Esophagus muscularis mucosa (tissue), 4 donors: ENCODE data around the gene RERE. TPM values are rescaled to one million over a fixed set of nuclear protein-coding genes. Genes with fewer than 3 reads are reported as not detected.

ENCODE experiments used
- DNase-seq: peaks from one replicate; pipeline ENCODE4 v3.0.0-alpha.2; 2017; ENCODE audit errors: extremely low spot score
- H3K27ac ChIP-seq, 4 donors: fragments of 200-600 bp; sonication (generic); replicated peaks in 1 of 4; 1 replicate in 3 of 4; 2 replicates in 1 of 4; pipeline ENCODE4 v1.5.1; 2016 to 2019; ENCODE audit warnings: mild to moderate bottlenecking in 1 of 4
- H3K27me3 ChIP-seq, 4 donors: fragments of 200-600 bp; sonication (generic); one replicate each; pipeline versions ENCODE4 v1.5.1 to v1.6.0; 2016 to 2019
- H3K36me3 ChIP-seq, 4 donors: fragments of 200-600 bp; sonication (generic); one replicate each; pipeline ENCODE4 v1.5.1; 2016 to 2019
- H3K4me1 ChIP-seq, 4 donors: fragments of 200-600 bp; sonication (generic); one replicate each; pipeline ENCODE4 v1.5.1; 2016 to 2019
- H3K4me3 ChIP-seq, 4 donors: fragments of 200-600 bp; sonication (generic); 1 replicate in 2 of 4; 2 replicates in 2 of 4; pipeline ENCODE4 v1.5.1; 2016 to 2019; ENCODE audit warnings: mild to moderate bottlenecking in 4 of 4, moderate library complexity in 1 of 4
- H3K9me3 ChIP-seq, 4 donors: fragments of 200-600 bp; sonication (generic); 1 replicate in 3 of 4; 2 replicates in 1 of 4; pipeline ENCODE4 v1.5.1; 2016 to 2019
- EP300 ChIP-seq: sonication (generic); formaldehyde crosslinking; IDR thresholded peaks from one replicate; pipeline ENCODE4 v1.6.1; 2017; ENCODE audit warnings: antibody characterized with exemption
- POLR2A ChIP-seq: fragments of 450-650 bp; IDR thresholded peaks from one replicate; pipeline ENCODE4 v1.6.1; 2017; ENCODE audit warnings: antibody characterized with exemption, moderate library complexity, mild to moderate bottlenecking, low read depth
- POLR2AphosphoS5 ChIP-seq, 2 donors: sonication (generic); formaldehyde crosslinking; IDR thresholded peaks; one replicate each; pipeline ENCODE4 v1.6.1; 2017; ENCODE audit warnings: antibody characterized with exemption in 2 of 2
- WGBS: methylation state at CpG from one replicate; pipeline ENCODE4 v1.1.5; 2018; 5-methylcytosine and 5-hydroxymethylcytosine counted together
- intact Hi-C: fragments of 100-400 bp; cut with DNase I; formaldehyde crosslinking; loops from one replicate; pipeline ENCODE4 v1.15.1; 2023
- total RNA-seq, 4 donors: library from RNA; depleted of rRNA; stranded (reverse); fragments of >200 nt; gene quantifications; one replicate each; pipeline versions ENCODE4 v1.1.0 to v1.2.1, GENCODE V29; 2016
- TF ChIP-seq, protein P1 (sequence below), 3 experiments: fragments of 200-600 bp in 2 of 3; fragments of 450-650 bp in 1 of 3; sonication (generic) in 2 of 3; IDR thresholded peaks; one replicate each; pipeline ENCODE4 v1.5.1; 2017 to 2019; ENCODE audit warnings: antibody characterized with exemption in 3 of 3, mild to moderate bottlenecking in 2 of 3, moderate library complexity in 1 of 3

Gene RERE
- total RNA-seq, 4 donors from 2014 or later, result 133 to 212 (median 168) TPM

DNA sequence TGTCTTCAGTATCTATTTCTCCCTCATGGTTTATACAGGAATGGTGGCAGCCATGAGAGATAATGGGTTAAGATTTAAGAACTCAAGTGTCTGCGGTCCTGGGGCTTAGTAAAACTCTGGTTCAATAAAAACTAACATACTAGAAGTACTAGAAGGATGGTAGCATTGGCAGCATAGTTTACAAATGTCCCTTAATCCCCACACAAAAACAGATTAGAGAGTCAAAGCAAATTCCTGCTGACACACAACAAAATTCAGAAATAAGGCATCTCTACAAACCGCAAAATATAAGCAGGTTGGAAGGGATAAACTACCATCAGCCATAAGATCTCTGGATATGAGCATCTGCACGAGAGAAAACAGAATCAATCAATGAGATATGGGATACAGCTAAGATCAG is 234.4 kb downstream of the RERE start:
- 89% methylated on average over 3 of the region's 3 CpGs for WGBS
- no peaks in the 10 kb centered on the region for H3K36me3 ChIP-seq
- TF ChIP-seq EP300 (no peak), POLR2AphosphoS5 (IDR thresholded peaks at IDR 0.05) (no peak), POLR2A (no peak)
- TF ChIP-seq, protein P1, sequence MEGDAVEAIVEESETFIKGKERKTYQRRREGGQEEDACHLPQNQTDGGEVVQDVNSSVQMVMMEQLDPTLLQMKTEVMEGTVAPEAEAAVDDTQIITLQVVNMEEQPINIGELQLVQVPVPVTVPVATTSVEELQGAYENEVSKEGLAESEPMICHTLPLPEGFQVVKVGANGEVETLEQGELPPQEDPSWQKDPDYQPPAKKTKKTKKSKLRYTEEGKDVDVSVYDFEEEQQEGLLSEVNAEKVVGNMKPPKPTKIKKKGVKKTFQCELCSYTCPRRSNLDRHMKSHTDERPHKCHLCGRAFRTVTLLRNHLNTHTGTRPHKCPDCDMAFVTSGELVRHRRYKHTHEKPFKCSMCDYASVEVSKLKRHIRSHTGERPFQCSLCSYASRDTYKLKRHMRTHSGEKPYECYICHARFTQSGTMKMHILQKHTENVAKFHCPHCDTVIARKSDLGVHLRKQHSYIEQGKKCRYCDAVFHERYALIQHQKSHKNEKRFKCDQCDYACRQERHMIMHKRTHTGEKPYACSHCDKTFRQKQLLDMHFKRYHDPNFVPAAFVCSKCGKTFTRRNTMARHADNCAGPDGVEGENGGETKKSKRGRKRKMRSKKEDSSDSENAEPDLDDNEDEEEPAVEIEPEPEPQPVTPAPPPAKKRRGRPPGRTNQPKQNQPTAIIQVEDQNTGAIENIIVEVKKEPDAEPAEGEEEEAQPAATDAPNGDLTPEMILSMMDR (IDR thresholded peaks at IDR 0.05), result no peak
- no peaks in the 10 kb centered on the region for H3K27me3 ChIP-seq
- intact Hi-C loops, result no loop called here
- H3K27ac ChIP-seq, result no peak overlapping the region
- peaks cover 0 to 5% (median 2%) of the 10 kb centered on the region in 4 donors for H3K4me1 ChIP-seq
- H3K9me3 ChIP-seq, result no peaks in the 10 kb centered on the region
- H3K4me3 ChIP-seq, result no peak overlapping the region
- no peak for DNase-seq

DNA sequence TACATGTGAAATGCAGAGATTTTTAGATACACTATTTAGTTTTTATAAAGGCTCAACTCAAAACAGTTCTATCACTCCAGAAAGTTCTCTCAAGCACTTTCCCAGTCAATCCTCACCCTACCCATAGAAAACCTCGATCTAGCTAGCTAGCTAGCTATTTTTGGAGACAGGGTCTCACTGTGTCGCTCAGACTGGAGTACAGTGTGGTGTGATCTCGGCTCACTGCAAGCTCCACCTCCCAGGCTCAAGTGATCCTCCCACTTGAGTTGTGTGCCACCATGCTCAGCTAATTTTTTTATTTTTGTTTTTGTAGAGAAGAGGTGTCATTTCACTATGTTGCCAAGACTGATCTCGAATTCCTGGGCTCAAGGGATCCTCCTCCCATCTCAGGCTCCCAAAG is 236.9 kb downstream of the RERE start:
- no peak for TF ChIP-seq POLR2AphosphoS5 (IDR thresholded peaks at IDR 0.05)
- TF ChIP-seq EP300, result no peak
- TF ChIP-seq POLR2A, result no peak
- TF ChIP-seq, protein P1 (IDR thresholded peaks at IDR 0.05), result no peak
- peak; percentile 34 for DNase-seq
- H3K9me3 ChIP-seq, result no peaks in the 10 kb centered on the region
- intact Hi-C loops, result no loop called here
- H3K4me1 ChIP-seq, result peaks cover 0 to 5% (median 2%) of the 10 kb centered on the region in 4 donors
- H3K36me3 ChIP-seq, result peaks cover 0 to 6% (median 0%) of the 10 kb centered on the region in 4 donors
- H3K4me3 ChIP-seq, result no peak overlapping the region
- H3K27me3 ChIP-seq, result no peaks in the 10 kb centered on the region
- WGBS, result 78% methylated on average over 4 of the region's 4 CpGs
- H3K27ac ChIP-seq, result no peak overlapping the region

DNA sequence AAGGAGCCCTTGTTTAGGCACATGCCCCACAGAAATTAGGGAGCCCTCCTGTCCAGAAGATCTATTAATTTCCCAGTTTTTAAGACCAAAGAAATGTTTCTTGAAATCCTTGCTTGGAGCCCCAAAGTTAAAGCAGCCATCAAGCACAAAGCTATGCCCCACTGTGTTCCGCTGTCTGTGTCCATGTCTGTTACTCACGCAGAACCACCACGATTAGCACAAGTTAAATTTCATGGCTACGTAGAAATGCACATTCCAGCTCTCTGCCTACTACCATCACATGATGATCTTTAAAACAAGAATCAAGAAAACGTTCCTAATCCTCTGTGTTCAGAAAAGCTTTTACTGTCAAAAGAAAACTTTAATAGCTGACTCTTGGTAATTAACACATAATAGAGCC is 238.5 kb downstream of the RERE start:
- no peaks in the 10 kb centered on the region for H3K27me3 ChIP-seq
- intact Hi-C loops, result no loop called here
- 91% methylated on average over 5 of the region's 5 CpGs for WGBS
- H3K4me1 ChIP-seq, result peaks cover 0 to 5% (median 0%) of the 10 kb centered on the region in 4 donors
- H3K4me3 ChIP-seq, result no peak overlapping the region
- H3K36me3 ChIP-seq, result peaks cover 0 to 6% (median 0%) of the 10 kb centered on the region in 4 donors
- TF ChIP-seq, protein P1 (IDR thresholded peaks at IDR 0.05), result no peak
- TF ChIP-seq POLR2AphosphoS5 (IDR thresholded peaks at IDR 0.05) (no peak), EP300 (no peak), POLR2A (no peak)
- no peak overlapping the region for H3K27ac ChIP-seq
- H3K9me3 ChIP-seq, result no peaks in the 10 kb centered on the region
- DNase-seq, result no peak

DNA sequence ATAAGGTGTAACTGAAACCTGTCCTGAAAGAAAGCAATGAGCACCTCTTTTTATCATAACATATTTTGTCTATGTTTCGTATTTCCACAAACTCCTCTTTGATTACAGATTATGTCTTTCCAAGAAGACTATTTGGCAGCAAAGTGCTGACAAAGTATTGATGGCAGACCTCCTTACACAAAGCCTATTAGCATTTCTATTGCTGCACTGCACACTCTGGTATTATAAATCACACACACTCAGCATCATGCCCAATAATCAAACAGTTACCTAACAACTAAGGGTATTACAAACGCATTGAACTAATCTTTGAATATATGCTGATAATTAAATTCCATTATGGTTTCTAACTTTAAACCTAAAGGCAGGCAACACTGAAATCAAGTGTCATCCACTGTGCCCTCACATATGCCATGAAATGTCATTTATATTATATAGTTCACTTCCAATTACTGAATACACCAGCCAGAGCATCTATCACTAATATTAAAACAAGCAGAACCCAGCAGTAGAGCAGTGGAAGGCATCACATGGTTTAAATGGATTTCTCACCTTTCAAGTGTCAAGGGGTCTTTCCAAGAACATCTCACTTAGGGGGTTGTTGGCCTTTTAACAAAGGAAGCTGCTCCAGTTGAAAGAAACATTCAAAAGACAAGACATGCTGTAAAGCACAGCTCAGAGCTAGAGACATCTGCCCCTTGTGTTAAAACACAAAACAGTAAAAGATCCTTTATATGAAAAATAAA is 239.1 kb downstream of the RERE start:
- H3K4me1 ChIP-seq, result peaks cover 0 to 5% (median 0%) of the 10 kb centered on the region in 4 donors
- no peaks in the 10 kb centered on the region for H3K27me3 ChIP-seq
- no peaks in the 10 kb centered on the region for H3K9me3 ChIP-seq
- H3K27ac ChIP-seq, result no peak overlapping the region
- H3K36me3 ChIP-seq, result peaks cover 0 to 6% (median 0%) of the 10 kb centered on the region in 4 donors
- no peak overlapping the region for H3K4me3 ChIP-seq
- peak; percentile 5 for DNase-seq
- intact Hi-C loops, result no loop called here
- TF ChIP-seq EP300, result no peak
- TF ChIP-seq POLR2A, result no peak
- no peak for TF ChIP-seq POLR2AphosphoS5 (IDR thresholded peaks at IDR 0.05)
- TF ChIP-seq, protein P1 (IDR thresholded peaks at IDR 0.05), result no peak
- 97% methylated on average over 2 of the region's 2 CpGs for WGBS
